Duodenal mucosa (tissue), 2 donors: Measurements from ENCODE around the gene CBFA2T3.

ENCODE experiments used
- H3K27ac ChIP-seq: one replicate; pipeline ENCODE4 v1.7.0; 2013; ENCODE audit warnings: low read depth, low read length
- H3K27me3 ChIP-seq, 2 donors: one replicate each; pipeline ENCODE4 v1.7.0; 2013; ENCODE audit warnings: low read length in 2 of 2, control low read depth in 1 of 2; ENCODE audit not compliant: insufficient read depth in 2 of 2, control insufficient read depth in 1 of 2
- H3K36me3 ChIP-seq, 2 donors: one replicate each; pipeline ENCODE4 v1.7.0; 2013; ENCODE audit warnings: low read length in 2 of 2, control low read depth in 1 of 2; ENCODE audit not compliant: insufficient read depth in 2 of 2, control insufficient read depth in 1 of 2
- H3K4me1 ChIP-seq, 2 donors: one replicate each; pipeline ENCODE4 v1.7.0; 2013; ENCODE audit warnings: low read length in 2 of 2, control low read depth in 1 of 2; ENCODE audit not compliant: insufficient read depth in 2 of 2, control insufficient read depth in 1 of 2
- H3K4me3 ChIP-seq, 2 donors: one replicate each; pipeline ENCODE4 v1.7.0; 2013; ENCODE audit warnings: low read length in 2 of 2, low read depth in 1 of 2
- H3K9ac ChIP-seq, 2 donors: one replicate each; pipeline ENCODE4 v1.7.0; 2013; ENCODE audit warnings: low read length in 2 of 2, low read depth in 1 of 2
- H3K9me3 ChIP-seq, 2 donors: one replicate each; pipeline ENCODE4 v1.7.0; 2013; ENCODE audit warnings: low read length in 2 of 2, control low read depth in 1 of 2; ENCODE audit not compliant: control insufficient read depth in 1 of 2

The CBFA2T3 gene

DNA sequence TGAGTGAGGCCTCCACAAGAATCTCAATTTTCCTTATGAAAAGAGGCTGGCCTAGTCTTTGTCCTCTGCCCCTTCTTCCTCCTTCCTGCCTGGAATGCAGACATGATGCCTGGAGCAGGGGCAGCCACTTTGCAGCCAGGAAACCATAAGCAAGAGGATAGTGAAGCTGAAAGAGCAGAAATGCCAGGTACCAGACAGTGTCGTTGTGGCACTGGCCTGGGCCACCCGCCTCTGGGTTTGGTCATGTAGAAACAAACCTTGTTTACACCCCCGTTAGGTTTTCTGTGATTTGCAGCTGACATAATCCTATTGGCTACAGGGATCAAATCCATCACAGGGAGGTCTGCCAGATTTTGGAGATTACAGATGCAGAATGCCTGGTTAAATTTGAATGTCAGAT is 16.5 kb downstream of the CBFA2T3 start:
- no peaks in the 10 kb centered on the region for H3K36me3 ChIP-seq
- H3K4me3 ChIP-seq = no peak overlapping the region
- H3K9me3 ChIP-seq = no peaks in the 10 kb centered on the region
- H3K9ac ChIP-seq = no peak overlapping the region
- no peak overlapping the region for H3K27ac ChIP-seq
- H3K4me1 ChIP-seq = peaks cover 5 to 11% of the 10 kb centered on the region in 2 donors
- H3K27me3 ChIP-seq = no peaks in the 10 kb centered on the region

DNA sequence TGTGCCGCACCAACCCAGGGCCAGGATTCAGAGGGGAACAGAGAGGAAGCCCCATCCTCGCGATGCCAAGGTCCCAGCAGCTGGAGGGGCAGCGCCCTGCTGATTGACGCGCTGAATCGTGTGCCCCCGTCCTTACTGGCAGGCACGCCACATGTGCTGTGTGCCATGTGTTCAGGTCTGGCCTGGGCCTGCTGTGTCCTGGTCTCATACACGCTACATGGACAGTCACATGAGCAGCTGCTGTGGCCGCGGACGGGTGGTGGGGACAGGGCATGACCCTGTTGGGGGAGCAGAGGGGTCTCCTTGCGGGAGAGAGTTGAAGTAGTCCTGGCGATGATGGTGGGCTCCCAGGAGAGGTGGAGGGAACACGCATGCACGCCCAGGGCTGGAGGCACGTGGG is 18.0 kb downstream of the CBFA2T3 start:
- Histone ChIP-seq H3K9me3 (no peaks in the 10 kb centered on the region), H3K9ac (no peak overlapping the region)

DNA sequence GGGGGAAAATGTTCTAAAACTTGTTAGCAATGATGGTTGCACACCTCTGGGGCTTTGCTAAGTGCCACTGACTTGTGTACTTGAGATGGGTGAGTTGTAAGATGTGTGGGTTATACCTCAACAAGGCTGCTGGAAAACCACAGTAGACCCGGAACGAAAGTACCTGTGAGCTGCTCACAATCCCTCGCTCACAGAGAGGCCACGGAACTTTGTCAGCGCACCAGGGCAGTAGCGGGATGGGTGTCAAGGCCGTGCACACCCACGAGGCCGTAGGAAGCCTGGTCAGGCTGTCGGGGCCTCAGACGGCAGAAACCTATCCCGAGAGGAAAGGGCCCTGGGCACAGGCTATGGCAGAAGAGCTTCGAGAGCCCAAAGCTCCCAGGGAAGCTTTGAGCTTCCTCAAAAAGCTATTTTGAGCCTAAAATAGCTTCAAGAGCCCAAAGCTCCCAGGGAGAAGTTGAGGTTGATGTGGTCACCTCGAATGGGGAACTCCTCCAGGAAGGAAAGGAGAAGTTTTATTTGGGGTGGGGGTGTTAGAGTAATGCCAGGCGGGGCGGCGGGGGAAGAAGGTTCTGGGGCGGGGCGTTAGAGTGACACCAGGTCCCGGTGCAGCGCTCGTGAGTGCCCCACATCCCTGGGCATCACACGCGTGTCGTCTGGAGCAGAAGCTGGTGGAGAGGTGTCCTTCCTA is 19.0 kb downstream of the CBFA2T3 start:
- Histone ChIP-seq H3K9ac (no peak overlapping the region), H3K4me3 (peak overlapping the region in 1 of 2 donors; percentile 22), H3K4me1 (peaks cover 5 to 11% of the 10 kb centered on the region in 2 donors), H3K27me3 (no peaks in the 10 kb centered on the region), H3K36me3 (no peaks in the 10 kb centered on the region), H3K9me3 (no peaks in the 10 kb centered on the region), H3K27ac (no peak overlapping the region)

More for the DNA sequence above, 18.0 kb downstream of the CBFA2T3 start:
- H3K4me1 ChIP-seq = peaks cover 5 to 11% of the 10 kb centered on the region in 2 donors
- no peaks in the 10 kb centered on the region for H3K36me3 ChIP-seq
- H3K4me3 ChIP-seq = no peak overlapping the region
- no peak overlapping the region for H3K27ac ChIP-seq
- no peaks in the 10 kb centered on the region for H3K27me3 ChIP-seq

DNA sequence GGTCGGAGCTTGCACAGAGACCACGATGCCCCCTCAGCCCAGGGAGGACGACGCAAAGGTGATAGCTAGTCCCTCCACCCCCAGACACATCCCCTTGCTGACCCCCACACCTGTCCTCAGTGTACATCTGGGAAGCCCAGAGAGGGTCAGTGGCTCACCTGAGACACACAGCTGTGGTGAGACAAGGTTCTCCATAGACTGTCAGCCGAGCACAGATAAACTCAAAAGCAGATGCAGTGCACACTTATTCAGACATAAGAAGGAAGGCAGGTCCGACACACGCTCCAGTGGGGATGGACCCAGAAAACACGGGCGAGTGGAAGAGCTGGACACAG is 19.6 kb downstream of the CBFA2T3 start:
- Histone ChIP-seq H3K27ac (no peak overlapping the region), H3K36me3 (no peaks in the 10 kb centered on the region), H3K9ac (no peak overlapping the region), H3K4me1 (peaks cover 5 to 11% of the 10 kb centered on the region in 2 donors), H3K9me3 (no peaks in the 10 kb centered on the region), H3K27me3 (no peaks in the 10 kb centered on the region), H3K4me3 (peak overlapping the region in 1 of 2 donors; percentile 22)

DNA sequence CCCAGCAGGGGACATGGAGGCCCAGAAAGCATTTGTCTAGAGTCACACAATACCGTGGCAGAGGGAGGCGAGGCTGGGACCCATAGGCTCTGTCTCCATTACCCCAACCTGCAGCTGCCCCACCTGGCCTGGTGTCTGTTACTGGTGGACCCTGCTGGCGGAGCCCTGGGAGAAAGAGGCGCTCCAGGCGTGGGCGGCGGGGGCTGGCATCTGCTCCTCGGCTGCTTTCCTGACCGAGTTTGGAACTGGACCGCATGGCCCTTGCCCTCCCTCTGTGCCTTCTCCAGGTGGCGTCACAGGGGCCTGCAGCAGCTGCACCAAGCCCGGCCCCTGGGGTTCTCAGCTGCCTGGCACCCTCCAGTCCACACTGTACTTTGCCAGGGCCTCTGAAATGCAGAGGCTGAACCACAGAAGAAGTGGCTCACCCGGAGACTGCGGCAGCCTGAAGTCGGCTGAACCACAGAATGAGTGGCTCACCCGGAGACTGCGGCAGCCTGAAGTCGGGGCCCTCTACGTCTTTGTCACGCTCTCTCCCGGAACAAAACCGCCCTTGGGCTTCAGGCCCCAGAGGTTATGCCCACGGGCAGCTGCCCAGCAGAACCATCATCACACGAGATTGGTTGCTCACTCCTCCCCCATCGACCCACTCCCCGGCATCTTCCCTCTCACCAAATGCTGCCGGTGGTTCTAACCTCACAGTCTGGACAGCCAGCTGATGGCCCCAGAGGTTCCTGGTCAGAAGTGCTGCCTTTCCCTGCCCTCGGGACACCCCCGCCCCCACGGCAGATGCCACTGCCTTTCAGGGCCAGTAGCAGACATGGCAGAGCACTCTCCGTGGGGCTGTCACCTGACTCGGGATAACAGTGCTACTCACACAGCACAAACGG is 20.2 kb downstream of the CBFA2T3 start:
- Histone ChIP-seq H3K36me3 (no peaks in the 10 kb centered on the region), H3K4me1 (peaks cover 5 to 11% of the 10 kb centered on the region in 2 donors), H3K27me3 (no peaks in the 10 kb centered on the region), H3K9me3 (no peaks in the 10 kb centered on the region), H3K4me3 (no peak overlapping the region), H3K27ac (no peak overlapping the region), H3K9ac (no peak overlapping the region)

DNA sequence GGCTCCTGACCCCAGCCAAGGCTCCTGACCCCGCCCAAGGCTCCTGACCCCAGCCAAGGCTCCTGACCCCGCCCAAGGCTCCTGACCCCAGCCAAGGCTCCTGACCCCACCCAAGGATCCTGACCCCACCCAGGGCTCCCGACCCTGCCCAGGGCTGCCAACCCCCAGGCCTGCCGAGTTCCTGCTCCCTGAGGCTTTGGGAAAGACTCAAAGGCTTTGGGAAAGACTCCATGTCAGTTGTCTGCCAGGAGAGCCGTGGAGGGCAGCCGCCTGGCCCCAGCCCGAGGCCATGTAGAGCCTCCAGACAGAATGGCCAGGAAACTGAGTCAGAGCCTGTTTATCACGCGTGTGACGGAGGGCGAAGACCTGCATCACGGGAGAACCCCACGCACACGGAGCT is 21.1 kb downstream of the CBFA2T3 start:
- Histone ChIP-seq H3K9me3 (no peaks in the 10 kb centered on the region), H3K4me3 (no peak overlapping the region), H3K27me3 (no peaks in the 10 kb centered on the region), H3K27ac (no peak overlapping the region), H3K9ac (no peak overlapping the region), H3K36me3 (no peaks in the 10 kb centered on the region), H3K4me1 (peaks cover 5 to 11% of the 10 kb centered on the region in 2 donors)

DNA sequence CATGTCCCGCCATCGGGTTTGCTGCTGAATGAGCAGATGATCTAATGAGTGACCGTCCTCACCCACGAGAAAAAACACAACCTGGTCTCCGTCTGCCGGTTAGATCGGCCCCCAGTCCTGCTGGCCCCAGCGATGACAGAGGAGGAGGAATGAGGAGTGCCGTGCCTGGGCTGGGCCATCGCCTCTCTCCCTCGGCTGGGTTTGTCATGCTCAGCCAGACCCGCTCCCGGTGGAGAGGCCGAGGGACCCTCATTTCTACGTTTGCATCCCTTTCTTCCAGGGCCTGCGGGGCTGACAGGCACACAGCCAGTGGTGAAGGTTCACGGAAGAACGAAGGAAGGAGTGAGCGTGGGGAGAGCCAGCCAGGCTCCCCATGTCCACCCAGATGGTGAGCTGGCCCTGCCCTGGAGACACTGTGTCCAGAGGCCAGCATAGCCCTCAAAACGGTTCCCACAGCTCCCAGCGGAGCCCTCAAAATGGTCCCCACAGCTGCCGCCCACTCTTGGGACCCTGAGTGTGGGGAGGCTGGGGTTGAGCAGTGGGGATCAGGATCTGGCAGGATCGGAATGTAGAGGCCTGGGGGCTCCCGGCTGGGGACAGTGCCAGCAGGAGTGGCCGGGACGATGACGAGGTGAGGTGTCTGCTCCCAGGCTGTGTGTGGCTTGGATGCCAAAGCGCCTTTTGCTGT is 23.9 kb downstream of the CBFA2T3 start:
- Histone ChIP-seq H3K4me1 (peaks cover 5 to 11% of the 10 kb centered on the region in 2 donors), H3K4me3 (no peak overlapping the region), H3K9me3 (no peaks in the 10 kb centered on the region), H3K27ac (no peak overlapping the region), H3K27me3 (no peaks in the 10 kb centered on the region), H3K36me3 (no peaks in the 10 kb centered on the region), H3K9ac (no peak overlapping the region)

DNA sequence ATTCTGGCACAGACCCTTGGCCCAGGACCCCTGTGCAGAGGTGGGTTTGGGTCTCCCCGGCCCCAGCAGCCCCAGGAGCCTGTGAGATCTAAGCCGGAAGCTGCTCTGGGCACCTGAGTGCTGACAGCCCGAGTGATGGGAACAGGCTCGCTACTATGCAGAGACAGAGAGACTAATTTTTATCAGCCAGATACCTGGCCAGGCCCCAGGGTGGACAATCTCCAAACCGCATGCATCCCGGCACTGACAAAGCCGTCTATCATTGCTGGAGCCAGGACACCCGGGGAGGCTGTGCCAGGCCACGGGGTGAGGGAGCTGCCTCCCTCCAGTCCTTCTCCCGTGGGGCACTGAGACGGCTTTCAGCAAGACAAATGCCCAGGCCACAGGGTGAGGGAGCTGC is 25.0 kb downstream of the CBFA2T3 start:
- no peaks in the 10 kb centered on the region for H3K27me3 ChIP-seq
- no peak overlapping the region for H3K27ac ChIP-seq
- peaks cover 0 to 3% of the 10 kb centered on the region in 2 donors for H3K4me1 ChIP-seq
- H3K36me3 ChIP-seq = no peaks in the 10 kb centered on the region
- H3K4me3 ChIP-seq = no peak overlapping the region
- no peak overlapping the region for H3K9ac ChIP-seq
- no peaks in the 10 kb centered on the region for H3K9me3 ChIP-seq

DNA sequence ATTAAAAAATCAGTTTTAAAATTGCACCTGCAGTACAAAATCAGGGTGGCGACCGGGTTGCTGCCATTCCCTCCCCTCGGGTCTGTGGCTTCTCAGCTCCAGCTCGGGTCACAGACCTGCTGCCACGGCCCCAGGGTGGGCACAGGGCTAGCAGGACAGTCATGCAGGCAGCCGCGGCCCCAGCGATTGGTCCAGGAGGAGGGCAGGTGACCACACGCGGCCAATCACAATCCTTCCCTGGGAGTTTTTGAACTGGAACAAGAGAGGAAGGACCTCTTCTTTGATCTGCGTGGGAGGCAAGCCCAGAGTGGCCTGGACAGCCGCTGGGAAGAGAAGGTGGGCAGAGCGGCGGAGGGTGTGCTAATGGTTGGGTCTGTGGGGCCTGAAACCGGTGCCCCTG is 25.5 kb downstream of the CBFA2T3 start:
- no peaks in the 10 kb centered on the region for H3K27me3 ChIP-seq
- H3K4me3 ChIP-seq = no peak overlapping the region
- no peaks in the 10 kb centered on the region for H3K36me3 ChIP-seq
- H3K9ac ChIP-seq = no peak overlapping the region
- no peak overlapping the region for H3K27ac ChIP-seq
- H3K9me3 ChIP-seq = no peaks in the 10 kb centered on the region
- no peaks in the 10 kb centered on the region for H3K4me1 ChIP-seq
